HepG2 (cell line): ENCODE measurements around the gene EXTL1. TPM values are rescaled to one million over a fixed set of nuclear protein-coding genes. Genes with fewer than 3 reads are reported as not detected.

Experiments used
- ATAC-seq: fragments of 200-7000 bp; cut with Tn5 transposase; 3 replicates; pipeline ENCODE4 v1.9.1; 2020; ENCODE audit warnings: mild to moderate bottlenecking, moderate library complexity
- BruUV-seq: library from RNA; stranded (reverse); fragments of 400-500 nt; replicated peaks from 2 replicates; lab custom pipeline; 2021; lab: Mats Ljungman, UMichigan
- CTCF ChIA-PET: fragments of 300-600 bp; formaldehyde crosslinking; extraction: SDS; loops from one replicate; lab custom pipeline; 2021; ENCODE audit warnings: low total read pairs, inconsistent platforms, low intra/inter-chr PET ratio; lab: Yijun Ruan, JAX
- POLR2A ChIA-PET: fragments of 350-600 bp; sonication (Branson Sonifier 250); formaldehyde crosslinking; loops from one replicate; lab custom pipeline; 2020; ENCODE audit warnings: antibody characterized with exemption, inconsistent platforms; lab: Yijun Ruan, JAX
- DNase-seq: peaks from one replicate; pipeline ENCODE4 v3.0.0-alpha.2; 2015; ENCODE audit warnings: low spot score
- FAIRE-seq: peaks from 3 replicates; lab custom pipeline; 2011; peaks lifted over from hg19 to GRCh38; lab: Jason Lieb, UNC
- H2AFZ ChIP-seq: one replicate; pipeline ENCODE4 v1.6.1; 2011; ENCODE audit warnings: low read length, inconsistent platforms
- H3K27ac ChIP-seq: fragments of 300-600 bp; 3 replicates; pipeline ENCODE4 v1.8.0; 2011; ENCODE audit warnings: mixed run types, mild to moderate bottlenecking, mixed read lengths, low read length, inconsistent platforms; ENCODE audit not compliant: insufficient read depth; ENCODE audit errors: extremely low read length
- H3K27me3 ChIP-seq, 2 experiments: fragments of 200-600 bp in 1 of 2; 2 replicates in 1 of 2; 3 replicates in 1 of 2; pipeline versions ENCODE4 v1.6.0 to v1.8.0; 2011; ENCODE audit warnings: low read length in 2 of 2, mild to moderate bottlenecking in 2 of 2, moderate library complexity in 2 of 2, inconsistent platforms in 1 of 2; ENCODE audit not compliant: insufficient read depth in 2 of 2, control insufficient read depth in 1 of 2
- H3K36me3 ChIP-seq, 2 experiments: fragments of 200-600 bp in 1 of 2; replicated peaks in 1 of 2; 2 replicates in 1 of 2; 3 replicates in 1 of 2; pipeline versions ENCODE4 v1.5.1 to v1.8.0; 2011; ENCODE audit warnings: low read length in 2 of 2, inconsistent platforms in 1 of 2; ENCODE audit not compliant: insufficient read depth in 2 of 2, control insufficient read depth in 1 of 2
- H3K4me1 ChIP-seq: 2 replicates; pipeline ENCODE4 v1.5.1; 2012; ENCODE audit warnings: low read length, inconsistent platforms; ENCODE audit not compliant: insufficient read depth
- H3K4me2 ChIP-seq: 2 replicates; pipeline ENCODE4 v1.6.0; 2011; ENCODE audit warnings: low read depth, low read length, inconsistent platforms
- H3K4me3 ChIP-seq, 3 experiments: fragments of 200-600 bp in 1 of 3; sonication (generic), shearing (Covaris generic) in 1 of 3; replicated peaks in 1 of 3; 2 replicates each; pipeline ENCODE4 v1.5.1; 2011 to 2016; ENCODE audit warnings: low read length in 3 of 3, inconsistent platforms in 2 of 3, low read depth in 2 of 3, mild to moderate bottlenecking in 2 of 3, control low read depth in 1 of 3, mixed read lengths in 1 of 3; ENCODE audit not compliant: insufficient read depth in 1 of 3
- H3K79me2 ChIP-seq: one replicate; pipeline ENCODE4 v1.6.1; 2011; ENCODE audit warnings: low read length, inconsistent platforms; ENCODE audit not compliant: insufficient read depth
- H3K9ac ChIP-seq: 2 replicates; pipeline ENCODE4 v1.6.0; 2011; ENCODE audit warnings: mild to moderate bottlenecking, low read depth, low read length, inconsistent platforms; ENCODE audit not compliant: insufficient read depth
- H3K9me3 ChIP-seq: 2 replicates; pipeline ENCODE4 v1.5.1; 2012; ENCODE audit warnings: mild to moderate bottlenecking, low read length
- H4K20me1 ChIP-seq: 2 replicates; pipeline ENCODE4 v1.6.0; 2011; ENCODE audit warnings: inconsistent platforms, mild to moderate bottlenecking, low read length, moderate library complexity; ENCODE audit not compliant: insufficient read depth
- EP300 ChIP-seq, 3 experiments: sonication (generic) in 1 of 3; formaldehyde crosslinking in 1 of 3; IDR thresholded peaks; 2 replicates each; pipeline versions ENCODE4 v1.5.1 to v1.6.1; 2011 to 2020; ENCODE audit warnings: low read depth in 2 of 3, low read length in 2 of 3, borderline replicate concordance in 1 of 3, improper control_type of control experiment in 1 of 3, mild to moderate bottlenecking in 1 of 3, missing genetic modification reagents in 1 of 3, moderate library complexity in 1 of 3
- FOXK1 ChIP-seq: sonication (generic); formaldehyde crosslinking; IDR thresholded peaks from 2 replicates; pipeline ENCODE4 v1.4.0; 2020; ENCODE audit warnings: low read depth, missing genetic modification reagents, borderline replicate concordance
- FOXP1 ChIP-seq, 2 experiments: fragments of 450-650 bp in 1 of 2; IDR thresholded peaks; 2 replicates each; pipeline ENCODE4 v1.6.1; 2017 to 2018; ENCODE audit warnings: antibody characterized with exemption in 1 of 2
- HNRNPK ChIP-seq: fragments of 200-400 bp; formaldehyde crosslinking; IDR thresholded peaks from 2 replicates; pipeline ENCODE4 v1.6.1; 2018; ENCODE audit warnings: low read length, low read depth, moderate library complexity, mild to moderate bottlenecking; ENCODE audit not compliant: poor library complexity, severe bottlenecking
- NFE2L1 ChIP-seq: sonication (generic); formaldehyde crosslinking; IDR thresholded peaks from 2 replicates; pipeline ENCODE4 v1.4.0; 2020; ENCODE audit warnings: missing genetic modification reagents, mild to moderate bottlenecking, borderline replicate concordance
- PHB2 ChIP-seq: fragments of 450-650 bp; IDR thresholded peaks from 2 replicates; pipeline ENCODE4 v1.6.1; 2018; ENCODE audit not compliant: partially characterized antibody
- RFX5 ChIP-seq: IDR thresholded peaks from 2 replicates; pipeline ENCODE4 v1.6.1; 2011; ENCODE audit warnings: low read depth, low read length, improper control_type of control experiment
- TBX3 ChIP-seq: fragments of 450-650 bp; IDR thresholded peaks from 2 replicates; pipeline ENCODE4 v1.6.1; 2017; ENCODE audit warnings: antibody characterized with exemption, mild to moderate bottlenecking, inconsistent platforms, borderline replicate concordance
- ZNF337 ChIP-seq: sonication (generic); formaldehyde crosslinking; IDR thresholded peaks from 2 replicates; pipeline ENCODE4 v1.5.1; 2020; ENCODE audit warnings: missing genetic modification reagents, low read depth, mild to moderate bottlenecking, borderline replicate concordance
- ZSCAN20 ChIP-seq: sonication (generic); formaldehyde crosslinking; IDR thresholded peaks from 2 replicates; pipeline ENCODE4 v1.4.0; 2020; ENCODE audit warnings: missing genetic modification reagents, mild to moderate bottlenecking, borderline replicate concordance
- WGBS: methylation state at CpG from one replicate; pipeline ENCODE4 v1.1.6; 2017; ENCODE audit warnings: low lambda C conversion rate; 5-methylcytosine and 5-hydroxymethylcytosine counted together
- in situ Hi-C: cut with HindIII; loops from 2 replicates; pipeline ENCODE4 v1.10.0; 2017; ENCODE audit warnings: low pct_unique_long_range_greater_than_20kb; ENCODE audit not compliant: extremely low pct_ligation_motif_present
- intact Hi-C: fragments of 100-400 bp; cut with micrococcal nuclease; formaldehyde crosslinking; loops from one replicate; pipeline ENCODE4 v1.10.0; 2022; ENCODE audit not compliant: unreplicated experiment
- polyA plus RNA-seq, 8 experiments: library from polyadenylated mRNA; depleted of rRNA in 3 of 8; stranded (reverse) in 7 of 8; unstranded in 1 of 8; fragments of >200 nt; fragmentation: Illumina TruSeq in 4 of 8; extraction: Trizol in 4 of 8; gene quantifications; 2 replicates each; pipeline versions ENCODE4 v1.2.1 to v1.2.3, GENCODE V29; 2011 to 2016; ENCODE audit warnings: low read depth in 4 of 8, missing spikeins in 1 of 8, mixed read lengths in 1 of 8; ENCODE audit not compliant: insufficient read depth in 1 of 8
- total RNA-seq, 5 experiments: library from RNA; depleted of rRNA; stranded (reverse); fragments of >200 nt; fragmentation: Illumina TruSeq; extraction: Trizol; gene quantifications; 2 replicates each; pipeline ENCODE4 v1.2.3, GENCODE V29; 2016; ENCODE audit warnings: low read depth in 1 of 5
- TF ChIP-seq, protein P1 (sequence below): sonication (generic); formaldehyde crosslinking; IDR thresholded peaks from 2 replicates; pipeline ENCODE4 v1.8.0; 2022; ENCODE audit warnings: mild to moderate bottlenecking, missing genetic modification reagents, moderate library complexity
- TF ChIP-seq, protein P2 (sequence below): sonication (generic); formaldehyde crosslinking; IDR thresholded peaks from 2 replicates; pipeline ENCODE4 v1.8.1; 2022; ENCODE audit warnings: low read depth, mild to moderate bottlenecking, missing genetic modification reagents
- TF ChIP-seq, protein P3 (sequence below): sonication (generic); formaldehyde crosslinking; IDR thresholded peaks from 2 replicates; pipeline ENCODE4 v1.8.0; 2022; ENCODE audit warnings: mild to moderate bottlenecking, missing genetic modification reagents, moderate library complexity
- TF ChIP-seq, protein P4 (sequence below): IDR thresholded peaks from 2 replicates; pipeline ENCODE4 v1.6.1; 2016; ENCODE audit warnings: missing biosample characterization, missing genetic modification reagents, low read depth

The EXTL1 gene
- total and polyA plus RNA-seq, 2 of the 13 experiments (the other 11 are each of a cell fraction or from before 2014, with no cell fraction given): 0.35 to 1.0 TPM

DNA sequence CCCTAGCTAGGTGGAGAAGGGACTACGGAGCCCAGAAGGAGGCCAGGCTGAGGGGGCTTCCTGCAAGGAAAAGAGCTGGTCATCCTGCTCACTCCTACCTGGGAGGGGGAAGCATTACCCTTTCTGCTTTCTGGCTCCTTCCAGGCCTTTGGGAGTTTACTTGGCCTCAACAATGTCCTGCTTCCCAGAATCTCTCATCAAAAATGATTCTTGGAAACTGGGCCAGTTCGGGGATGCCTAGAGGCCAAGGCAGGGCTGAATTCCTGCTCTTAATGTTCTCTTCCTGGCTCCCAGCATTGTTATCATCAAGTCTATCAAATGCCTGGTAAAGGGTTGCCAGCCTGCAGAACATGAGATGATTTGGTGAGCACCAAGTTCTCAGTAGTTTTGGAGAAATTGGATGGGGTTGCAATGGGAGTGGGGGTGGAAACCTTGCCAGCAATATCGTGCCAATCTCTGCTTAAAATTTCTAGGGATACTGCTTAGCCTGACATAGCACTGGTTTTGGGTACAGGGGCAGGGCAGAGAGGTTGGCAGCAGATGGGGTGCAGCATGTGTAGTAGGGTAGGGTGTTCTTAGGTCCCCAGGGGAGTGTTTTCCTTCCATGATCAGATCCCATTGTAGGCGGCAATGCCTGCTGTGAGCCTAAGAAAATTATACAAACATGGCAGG lies 16.0 kb upstream of the EXTL1 start:
- Histone ChIP-seq H3K36me3 (no peaks in the 10 kb centered on the region), H3K4me2 (no peak overlapping the region), H3K9ac (no peak overlapping the region), H3K27ac (no peak overlapping the region), H3K4me1 (peaks cover 19% of the 10 kb centered on the region), H2AFZ (no peak overlapping the region), H3K79me2 (no peaks in the 10 kb centered on the region), H3K9me3 (no peaks in the 10 kb centered on the region), H3K27me3 (peaks cover 3 to 13% of the 10 kb centered on the region in 2 experiments; a peak in 3 of 5 replicates), H4K20me1 (no peaks in the 10 kb centered on the region), H3K4me3 (no peak overlapping the region)
- no peak for TF ChIP-seq ZSCAN20 (CRISPR knock-in tag)
- TF ChIP-seq, protein P1, sequence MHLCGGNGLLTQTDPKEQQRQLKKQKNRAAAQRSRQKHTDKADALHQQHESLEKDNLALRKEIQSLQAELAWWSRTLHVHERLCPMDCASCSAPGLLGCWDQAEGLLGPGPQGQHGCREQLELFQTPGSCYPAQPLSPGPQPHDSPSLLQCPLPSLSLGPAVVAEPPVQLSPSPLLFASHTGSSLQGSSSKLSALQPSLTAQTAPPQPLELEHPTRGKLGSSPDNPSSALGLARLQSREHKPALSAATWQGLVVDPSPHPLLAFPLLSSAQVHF (CRISPR knock-in tag): no peak
- no peak for TF ChIP-seq NFE2L1 (CRISPR knock-in tag)
- no peak for TF ChIP-seq RFX5
- TF ChIP-seq EP300 (IDR thresholded peaks at IDR 0.05; ENCODE audit: low read depth in 2 of 2, low read length in 2 of 2): no peak
- no peak for TF ChIP-seq EP300 (CRISPR knock-in tag; IDR thresholded peaks at IDR 0.05; ENCODE audit: borderline replicate concordance)
- no peak for TF ChIP-seq FOXP1 (IDR thresholded peaks at IDR 0.05)
- no peak for TF ChIP-seq FOXP1 (CRISPR knock-in tag; IDR thresholded peaks at IDR 0.05)
- TF ChIP-seq, protein P2, sequence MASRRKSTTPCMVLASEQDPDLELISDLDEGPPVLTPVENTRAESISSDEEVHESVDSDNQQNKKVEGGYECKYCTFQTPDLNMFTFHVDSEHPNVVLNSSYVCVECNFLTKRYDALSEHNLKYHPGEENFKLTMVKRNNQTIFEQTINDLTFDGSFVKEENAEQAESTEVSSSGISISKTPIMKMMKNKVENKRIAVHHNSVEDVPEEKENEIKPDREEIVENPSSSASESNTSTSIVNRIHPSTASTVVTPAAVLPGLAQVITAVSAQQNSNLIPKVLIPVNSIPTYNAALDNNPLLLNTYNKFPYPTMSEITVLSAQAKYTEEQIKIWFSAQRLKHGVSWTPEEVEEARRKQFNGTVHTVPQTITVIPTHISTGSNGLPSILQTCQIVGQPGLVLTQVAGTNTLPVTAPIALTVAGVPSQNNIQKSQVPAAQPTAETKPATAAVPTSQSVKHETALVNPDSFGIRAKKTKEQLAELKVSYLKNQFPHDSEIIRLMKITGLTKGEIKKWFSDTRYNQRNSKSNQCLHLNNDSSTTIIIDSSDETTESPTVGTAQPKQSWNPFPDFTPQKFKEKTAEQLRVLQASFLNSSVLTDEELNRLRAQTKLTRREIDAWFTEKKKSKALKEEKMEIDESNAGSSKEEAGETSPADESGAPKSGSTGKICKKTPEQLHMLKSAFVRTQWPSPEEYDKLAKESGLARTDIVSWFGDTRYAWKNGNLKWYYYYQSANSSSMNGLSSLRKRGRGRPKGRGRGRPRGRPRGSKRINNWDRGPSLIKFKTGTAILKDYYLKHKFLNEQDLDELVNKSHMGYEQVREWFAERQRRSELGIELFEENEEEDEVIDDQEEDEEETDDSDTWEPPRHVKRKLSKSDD (CRISPR knock-in tag): no peak
- no peak for TF ChIP-seq PHB2
- no peak for TF ChIP-seq HNRNPK
- TF ChIP-seq, protein P3, sequence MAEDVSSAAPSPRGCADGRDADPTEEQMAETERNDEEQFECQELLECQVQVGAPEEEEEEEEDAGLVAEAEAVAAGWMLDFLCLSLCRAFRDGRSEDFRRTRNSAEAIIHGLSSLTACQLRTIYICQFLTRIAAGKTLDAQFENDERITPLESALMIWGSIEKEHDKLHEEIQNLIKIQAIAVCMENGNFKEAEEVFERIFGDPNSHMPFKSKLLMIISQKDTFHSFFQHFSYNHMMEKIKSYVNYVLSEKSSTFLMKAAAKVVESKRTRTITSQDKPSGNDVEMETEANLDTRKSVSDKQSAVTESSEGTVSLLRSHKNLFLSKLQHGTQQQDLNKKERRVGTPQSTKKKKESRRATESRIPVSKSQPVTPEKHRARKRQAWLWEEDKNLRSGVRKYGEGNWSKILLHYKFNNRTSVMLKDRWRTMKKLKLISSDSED (CRISPR knock-in tag): no peak
- TF ChIP-seq ZNF337 (CRISPR knock-in tag): no peak
- TF ChIP-seq TBX3: no peak
- TF ChIP-seq, protein P4, sequence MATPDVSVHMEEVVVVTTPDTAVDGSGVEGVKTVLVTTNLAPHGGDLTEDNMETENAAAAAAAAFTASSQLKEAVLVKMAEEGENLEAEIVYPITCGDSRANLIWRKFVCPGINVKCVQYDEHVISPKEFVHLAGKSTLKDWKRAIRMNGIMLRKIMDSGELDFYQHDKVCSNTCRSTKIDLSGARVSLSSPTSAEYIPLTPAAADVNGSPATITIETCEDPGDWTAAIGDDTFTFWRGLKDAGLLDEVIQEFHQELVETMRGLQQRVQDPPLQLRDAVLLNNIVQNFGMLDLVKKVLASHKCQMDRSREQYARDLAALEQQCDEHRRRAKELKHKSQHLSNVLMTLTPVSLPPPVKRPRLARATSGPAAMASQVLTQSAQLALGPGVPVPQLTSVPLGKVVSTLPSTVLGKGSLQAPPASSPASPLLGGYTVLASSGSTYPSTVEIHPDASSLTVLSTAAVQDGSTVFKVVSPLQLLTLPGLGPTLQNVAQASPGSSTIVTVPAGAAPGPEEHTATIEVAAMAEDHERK (CRISPR knock-in tag): no peak
- no peak for TF ChIP-seq FOXK1
- BruUV-seq: no TSS peak
- POLR2A ChIA-PET: no interaction called here
- CTCF ChIA-PET: no interaction called here
- 3% methylated on average over 3 of the region's 4 CpGs for WGBS
- in situ Hi-C loops (no loop called here), intact Hi-C loops (no loop called here)
- DNase-seq (no peak), FAIRE-seq (no peak), ATAC-seq (no peak)
